Endodermal cell (in vitro differentiated cells): Measurements from ENCODE around the gene ITGA6. TPM values are rescaled to one million over a fixed set of nuclear protein-coding genes. Genes with fewer than 3 reads are reported as not detected.

ENCODE experiments used
- DNase-seq: peaks from one replicate; pipeline ENCODE4 v3.0.0-alpha.2; 2017
- H3K27ac ChIP-seq: 2 replicates; pipeline ENCODE4 v1.5.1; 2013; ENCODE audit warnings: mild to moderate bottlenecking, low read depth, low read length, moderate library complexity
- H3K27me3 ChIP-seq: 2 replicates; pipeline ENCODE4 v1.6.1; 2013; ENCODE audit warnings: mild to moderate bottlenecking, low read length, moderate library complexity; ENCODE audit not compliant: insufficient read depth, control insufficient read depth, poor library complexity, severe bottlenecking
- H3K36me3 ChIP-seq: 2 replicates; pipeline ENCODE4 v1.7.0; 2013; ENCODE audit warnings: mild to moderate bottlenecking, low read length, moderate library complexity; ENCODE audit not compliant: control insufficient read depth, insufficient read depth
- H3K4me1 ChIP-seq: one replicate; pipeline ENCODE4 v1.7.0; 2013; ENCODE audit warnings: low read length; ENCODE audit not compliant: control insufficient read depth, insufficient read depth
- H3K4me3 ChIP-seq: 2 replicates; pipeline ENCODE4 v1.5.1; 2013; ENCODE audit warnings: mild to moderate bottlenecking, low read length, moderate library complexity
- H3K9ac ChIP-seq: 2 replicates; pipeline ENCODE4 v1.6.1; 2013; ENCODE audit warnings: mild to moderate bottlenecking, low read length, moderate library complexity; ENCODE audit not compliant: poor library complexity, severe bottlenecking; ENCODE audit errors: extremely low read depth
- H3K9me3 ChIP-seq: 2 replicates; pipeline ENCODE4 v1.6.1; 2013; ENCODE audit warnings: mild to moderate bottlenecking, low read length, moderate library complexity; ENCODE audit not compliant: control insufficient read depth
- H3K27ac Mint-ChIP-seq: 2 replicates; pipeline ENCODE4 v1.8.0; 2020; ENCODE audit warnings: mixed read lengths
- H3K27me3 Mint-ChIP-seq: 2 replicates; pipeline ENCODE4 v1.8.0; 2021; ENCODE audit warnings: mild to moderate bottlenecking, mixed read lengths; ENCODE audit not compliant: insufficient read depth
- H3K36me3 Mint-ChIP-seq: 2 replicates; pipeline ENCODE4 v1.8.0; 2020; ENCODE audit warnings: low read depth, mixed read lengths
- H3K4me1 Mint-ChIP-seq: 2 replicates; pipeline ENCODE4 v1.8.0; 2020; ENCODE audit warnings: mixed read lengths
- H3K4me3 Mint-ChIP-seq: 2 replicates; pipeline ENCODE4 v1.8.0; 2020; ENCODE audit warnings: mild to moderate bottlenecking, moderate library complexity, mixed read lengths
- H3K9me3 Mint-ChIP-seq: 2 replicates; pipeline ENCODE4 v1.8.0; 2020; ENCODE audit warnings: mild to moderate bottlenecking, mixed read lengths
- WGBS, 2 experiments: methylation state at CpG; one replicate each; pipeline versions ENCODE4 v1.1.5 to v1.1.7; 2013; ENCODE audit warnings: missing lambda C conversion rate in 2 of 2, mixed read lengths in 1 of 2; ENCODE audit not compliant: insufficient coverage in 1 of 2, insufficient read length in 1 of 2; 5-methylcytosine and 5-hydroxymethylcytosine counted together
- long read RNA-seq, 4 experiments: library from polyadenylated mRNA in 2 of 4; library from RNA in 1 of 4; library from capped mRNA in 1 of 4; stranded (forward) in 3 of 4; unstranded in 1 of 4; transcript quantifications; one replicate each; pipeline ENCODE4 v2.0.0, GENCODE V29; 2020 to 2021; ENCODE audit warnings: inconsistent platforms in 1 of 4
- polyA plus RNA-seq, 2 experiments: library from polyadenylated mRNA; stranded (reverse); fragments of 50-300 nt; gene quantifications; one replicate each; pipeline ENCODE4 v1.2.3, GENCODE V29; 2013
- total RNA-seq, 2 donors: library from RNA; stranded (reverse); fragmentation: NEBNext Ultra II Directional in 1 of 2; extraction: Animal tissue kit (Norgen Biotek cat#: 25700) in 1 of 2; gene quantifications; 2 replicates in 1 of 2; 3 replicates in 1 of 2; pipeline ENCODE4 v1.2.1, GENCODE V29; 2021
- TF ChIP-seq, protein P1 (sequence below): fragments of 200-600 bp; sonication (generic); conservative IDR thresholded peaks from 2 replicates; pipeline ENCODE4 v1.5.0; 2021; ENCODE audit warnings: antibody characterized with exemption, mild to moderate bottlenecking

The ITGA6 gene
- 10 to 100 TPM; 35.8 to 45.7 TPM for total RNA-seq
- 46.1 TPM for polyA plus RNA-seq (2013, experiment 1 of 2)
- polyA plus RNA-seq (2013, experiment 2 of 2) = 43.2 TPM
- long read RNA-seq, experiment 1, full-length matches to known transcripts = 3 of 13 reads
- long read RNA-seq, experiment 1, partial matches to known transcripts = 2 of 13 reads
- long read RNA-seq, experiment 1, other reads (novel, unspliced or antisense) = 8 of 13 reads
- long read RNA-seq, experiment 2, full-length matches to known transcripts = 75 of 115 reads
- long read RNA-seq, experiment 2, partial matches to known transcripts = 19 of 115 reads
- long read RNA-seq, experiment 2, other reads (novel, unspliced or antisense) = 21 of 115 reads
- long read RNA-seq, experiment 3, full-length matches to known transcripts = 21 of 48 reads
- long read RNA-seq, experiment 3, partial matches to known transcripts = 21 of 48 reads
- long read RNA-seq, experiment 3, other reads (novel, unspliced or antisense) = 6 of 48 reads
- long read RNA-seq, experiment 4, partial matches to known transcripts = 6 of 19 reads
- long read RNA-seq, experiment 4, other reads (novel, unspliced or antisense) = 13 of 19 reads

DNA sequence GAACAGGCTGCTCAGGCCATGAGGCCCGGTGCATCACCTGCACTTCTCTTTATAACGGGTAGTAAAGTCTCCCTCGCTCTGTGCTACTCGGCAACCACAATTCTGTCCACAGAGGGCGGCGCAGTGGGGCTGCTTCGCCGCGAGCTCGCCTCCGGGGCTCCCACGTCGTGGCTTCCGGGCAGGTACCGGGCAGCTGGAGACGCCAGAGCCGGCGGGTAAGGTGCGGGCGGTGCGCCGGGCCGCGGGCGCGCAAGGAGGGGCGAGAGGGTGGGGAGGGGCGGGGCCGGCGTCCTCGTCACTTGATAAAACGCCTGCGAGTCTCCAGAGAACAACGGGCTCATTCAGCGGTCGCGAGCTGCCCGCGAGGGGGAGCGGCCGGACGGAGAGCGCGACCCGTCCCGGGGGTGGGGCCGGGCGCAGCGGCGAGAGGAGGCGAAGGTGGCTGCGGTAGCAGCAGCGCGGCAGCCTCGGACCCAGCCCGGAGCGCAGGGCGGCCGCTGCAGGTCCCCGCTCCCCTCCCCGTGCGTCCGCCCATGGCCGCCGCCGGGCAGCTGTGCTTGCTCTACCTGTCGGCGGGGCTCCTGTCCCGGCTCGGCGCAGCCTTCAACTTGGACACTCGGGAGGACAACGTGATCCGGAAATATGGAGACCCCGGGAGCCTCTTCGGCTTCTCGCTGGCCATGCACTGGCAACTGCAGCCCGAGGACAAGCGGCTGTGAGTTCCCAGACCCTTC is at the start of gene ITGA6:
Gene ITGA6, plus strand, starts transcription at position 331 of the 734 bp plus-strand sequence.
- Histone ChIP-seq H3K4me1 (peaks cover 11% of the 10 kb centered on the region), H3K9me3 (no peaks in the 10 kb centered on the region), H3K27me3 (peaks cover 57% of the 10 kb centered on the region), H3K9ac (peak within 1 kb of the TSS; percentile 54), H3K4me3 (peak within 1 kb of the TSS; percentile 92), H3K36me3 (no peaks in the 10 kb centered on the region), H3K27ac (no peak within 1 kb of the TSS)
- DNase-seq = peak; percentile 93
- TF ChIP-seq, protein P1, sequence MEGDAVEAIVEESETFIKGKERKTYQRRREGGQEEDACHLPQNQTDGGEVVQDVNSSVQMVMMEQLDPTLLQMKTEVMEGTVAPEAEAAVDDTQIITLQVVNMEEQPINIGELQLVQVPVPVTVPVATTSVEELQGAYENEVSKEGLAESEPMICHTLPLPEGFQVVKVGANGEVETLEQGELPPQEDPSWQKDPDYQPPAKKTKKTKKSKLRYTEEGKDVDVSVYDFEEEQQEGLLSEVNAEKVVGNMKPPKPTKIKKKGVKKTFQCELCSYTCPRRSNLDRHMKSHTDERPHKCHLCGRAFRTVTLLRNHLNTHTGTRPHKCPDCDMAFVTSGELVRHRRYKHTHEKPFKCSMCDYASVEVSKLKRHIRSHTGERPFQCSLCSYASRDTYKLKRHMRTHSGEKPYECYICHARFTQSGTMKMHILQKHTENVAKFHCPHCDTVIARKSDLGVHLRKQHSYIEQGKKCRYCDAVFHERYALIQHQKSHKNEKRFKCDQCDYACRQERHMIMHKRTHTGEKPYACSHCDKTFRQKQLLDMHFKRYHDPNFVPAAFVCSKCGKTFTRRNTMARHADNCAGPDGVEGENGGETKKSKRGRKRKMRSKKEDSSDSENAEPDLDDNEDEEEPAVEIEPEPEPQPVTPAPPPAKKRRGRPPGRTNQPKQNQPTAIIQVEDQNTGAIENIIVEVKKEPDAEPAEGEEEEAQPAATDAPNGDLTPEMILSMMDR = peak; percentile 56
- peak within 1 kb of the TSS; percentile 75 for H3K4me3 Mint-ChIP-seq
- H3K9me3 Mint-ChIP-seq = no peaks in the 10 kb centered on the region
- H3K36me3 Mint-ChIP-seq = no peaks in the 10 kb centered on the region
- H3K27ac Mint-ChIP-seq = peak within 1 kb of the TSS; percentile 69
- H3K27me3 Mint-ChIP-seq = peaks cover 85% of the 10 kb centered on the region
- 1 to 2% methylated on average over 16 to 79 of the region's 79 CpGs for WGBS, 2 experiments
- peaks cover 30% of the 10 kb centered on the region for H3K4me1 Mint-ChIP-seq

DNA sequence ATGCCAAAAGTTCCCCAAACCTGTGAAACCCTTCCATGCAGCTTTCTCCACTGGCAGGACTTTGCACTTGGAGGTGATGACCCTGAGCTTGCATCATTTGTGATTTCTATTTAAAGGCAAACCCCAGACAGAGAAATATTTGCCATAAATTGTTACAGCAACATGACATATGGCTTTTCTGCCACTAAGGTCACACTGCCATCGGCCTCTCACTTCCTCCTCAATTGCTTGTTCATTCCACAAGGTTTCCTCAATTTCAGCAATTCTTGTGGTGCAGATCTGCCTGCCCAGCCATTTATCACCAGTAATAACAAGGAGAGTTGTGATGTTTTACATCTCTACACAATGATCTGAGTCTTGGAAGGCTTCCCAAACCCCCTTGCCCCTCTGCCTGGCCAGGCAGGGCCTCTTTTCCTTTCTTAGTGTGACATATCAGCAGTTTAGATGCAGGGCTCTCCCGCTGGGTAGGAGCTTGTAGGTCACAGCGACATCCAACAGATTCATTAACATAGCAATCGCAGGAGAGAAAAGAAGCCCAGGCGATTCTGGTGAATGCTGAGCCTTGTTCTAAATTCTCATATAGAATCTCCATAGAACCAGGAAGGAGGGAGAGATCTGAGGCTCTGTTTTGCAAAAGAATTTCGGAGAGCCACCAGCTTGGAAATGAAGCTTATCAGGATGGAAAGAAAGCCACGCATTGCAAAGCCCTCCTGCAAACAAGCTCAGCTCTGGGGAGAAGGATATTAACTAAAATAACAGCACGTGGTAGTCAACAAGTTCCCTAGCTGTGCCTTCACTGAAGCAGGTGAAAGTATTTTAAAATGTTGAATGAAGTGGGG is 46.7 kb upstream of the ITGA6 start:
- H3K4me3 ChIP-seq = peak overlapping the region; percentile 44
- peak overlapping the region; percentile 86 for H3K27ac ChIP-seq
- H3K36me3 ChIP-seq = no peaks in the 10 kb centered on the region
- 5% methylated on average over 5 to 8 of the region's 8 CpGs for WGBS, 2 experiments
- peaks cover 75% of the 10 kb centered on the region for H3K27me3 Mint-ChIP-seq
- peaks cover 10% of the 10 kb centered on the region for H3K9me3 Mint-ChIP-seq
- TF ChIP-seq, protein P1 = no peak
- H3K36me3 Mint-ChIP-seq = peaks cover 3% of the 10 kb centered on the region
- peaks cover 12% of the 10 kb centered on the region for H3K4me1 ChIP-seq
- peaks cover 42% of the 10 kb centered on the region for H3K27me3 ChIP-seq
- H3K27ac Mint-ChIP-seq = peak overlapping the region; percentile 81
- DNase-seq = peak; percentile 94
- H3K4me3 Mint-ChIP-seq = peak overlapping the region; percentile 27
- H3K9me3 ChIP-seq = peaks cover 10% of the 10 kb centered on the region
- H3K9ac ChIP-seq = no peak overlapping the region
- peaks cover 23% of the 10 kb centered on the region for H3K4me1 Mint-ChIP-seq
